Heart left ventricle (tissue), 16 donors: ENCODE data around the gene PCNX3. TPM values are rescaled to one million over a fixed set of nuclear protein-coding genes. Genes with fewer than 3 reads are reported as not detected.

Source experiments
- ATAC-seq, 4 donors: fragments of 200-7000 bp; cut with Tn5 transposase; one replicate each; pipeline ENCODE4 v1.9.1; 2020 to 2022; ENCODE audit warnings: moderate library complexity in 4 of 4, mild to moderate bottlenecking in 3 of 4, moderate number of reproducible peaks in 1 of 4
- DNase-seq, 5 donors: peaks; one replicate each; pipeline ENCODE4 v3.0.0-alpha.2; 2020
- H3K27ac ChIP-seq, 12 donors: fragments of 200-600 bp; sonication (generic) in 4 of 12; one replicate each; pipeline versions ENCODE4 v1.5.0 to v1.8.0; 2016 to 2022; ENCODE audit warnings: mild to moderate bottlenecking in 2 of 12
- H3K27me3 ChIP-seq, 9 donors: fragments of 200-600 bp; sonication (generic) in 2 of 9; one replicate each; pipeline versions ENCODE4 v1.5.1 to v1.8.0; 2016 to 2022; ENCODE audit warnings: mild to moderate bottlenecking in 3 of 9
- H3K36me3 ChIP-seq, 9 donors: fragments of 200-600 bp; sonication (generic) in 2 of 9; one replicate each; pipeline versions ENCODE4 v1.5.0 to v1.8.0; 2018 to 2022; ENCODE audit warnings: mild to moderate bottlenecking in 2 of 9
- H3K4me1 ChIP-seq, 12 donors: fragments of 200-600 bp; sonication (generic) in 4 of 12; one replicate each; pipeline versions ENCODE4 v1.5.0 to v1.8.0; 2016 to 2022; ENCODE audit warnings: mild to moderate bottlenecking in 3 of 12
- H3K4me3 ChIP-seq, 12 donors: fragments of 200-600 bp; sonication (generic) in 4 of 12; one replicate each; pipeline versions ENCODE4 v1.5.0 to v1.8.0; 2017 to 2022; ENCODE audit warnings: mild to moderate bottlenecking in 9 of 12, moderate library complexity in 4 of 12
- H3K9me3 ChIP-seq, 12 donors: fragments of 200-600 bp; sonication (generic) in 4 of 12; one replicate each; pipeline versions ENCODE4 v1.5.0 to v1.8.0; 2016 to 2022; ENCODE audit warnings: mild to moderate bottlenecking in 1 of 12
- POLR2A ChIP-seq, 2 donors: fragments of 450-650 bp; IDR thresholded peaks; one replicate each; pipeline ENCODE4 v1.6.1; 2017; ENCODE audit warnings: antibody characterized with exemption in 2 of 2, mild to moderate bottlenecking in 2 of 2, moderate library complexity in 2 of 2
- WGBS, 4 donors: extraction: QIAGEN DNeasy Blood & Tissue Kit in 2 of 4; methylation state at CpG; one replicate each; pipeline versions ENCODE4 v1.1.5 to v1.1.7; 2013 to 2018; 5-methylcytosine and 5-hydroxymethylcytosine counted together
- intact Hi-C, 10 donors: fragments of 100-400 bp; cut with DNase I; formaldehyde crosslinking; loops; one replicate each; pipeline versions ENCODE4 v1.11.1 to v1.14.2; 2022
- polyA plus RNA-seq, 2 donors: library from polyadenylated mRNA; stranded (reverse); fragments of 200-250 nt; gene quantifications; one replicate each; pipeline ENCODE4 v1.2.3, GENCODE V29; 2013
- total RNA-seq, 9 donors: library from RNA; depleted of rRNA in 2 of 9; stranded (reverse); fragments of >200 nt in 2 of 9; fragmentation: NEBNext Ultra II Directional in 3 of 9; extraction: Animal tissue kit (Norgen Biotek cat#: 25700) in 3 of 9; gene quantifications; one replicate each; pipeline versions ENCODE4 v1.1.0 to v1.2.4, GENCODE V29; 2016 to 2023
- TF ChIP-seq, protein P1 (sequence below), 12 donors: fragments of 200-600 bp; sonication (generic) in 4 of 12; IDR thresholded peaks; one replicate each; pipeline versions ENCODE4 v1.5.0 to v1.8.0; 2018 to 2022; ENCODE audit warnings: antibody characterized with exemption in 12 of 12, mild to moderate bottlenecking in 5 of 12
- donor health status: ischemic (EF 13 %, LVEDD 7.1; RV severe dilation, severe dysfunction).
- donor health status: healthy with polysubstance abuse.
- donor health status: DM: no; HTN: yes; CAD: no.
- donor health status: DM: no; HTN: no; CAD: no.
- donor health status: ischemic (EF 25% LVEDD 6.9; RV normal size, moderate dysfunction).
- donor health status: ischemic (EF 25% LVEDD 5.7; RV mildly dilated, moderate dysfunction).
- donor health status: healthy.
- donor health status: DM: yes; HTN: yes; CAD: no.
- donor health status: ischemic (EF 35%, LVEDD 5.7; RV mildly dilated, moderate dysfunction).
- donor health status: nonischemic (EF 11% LVEDD 7.7; RV severe dilation, severe dysfunction).
- donor health status: DM: yes; HTN: yes; CAD: no.
- donor health status: PGD.
- donor health status: ischemic (EF 29% LVEDD 5.4; RV normal size, mild dysfunction).
- donor health status: nonischemic (EF 23%, LVEDD 6.1; RV moderate dilation, normal function).

Gene PCNX3
- total and polyA plus RNA-seq, 11 donors, result 7.1 to 23.4 (median 14.4) TPM

DNA sequence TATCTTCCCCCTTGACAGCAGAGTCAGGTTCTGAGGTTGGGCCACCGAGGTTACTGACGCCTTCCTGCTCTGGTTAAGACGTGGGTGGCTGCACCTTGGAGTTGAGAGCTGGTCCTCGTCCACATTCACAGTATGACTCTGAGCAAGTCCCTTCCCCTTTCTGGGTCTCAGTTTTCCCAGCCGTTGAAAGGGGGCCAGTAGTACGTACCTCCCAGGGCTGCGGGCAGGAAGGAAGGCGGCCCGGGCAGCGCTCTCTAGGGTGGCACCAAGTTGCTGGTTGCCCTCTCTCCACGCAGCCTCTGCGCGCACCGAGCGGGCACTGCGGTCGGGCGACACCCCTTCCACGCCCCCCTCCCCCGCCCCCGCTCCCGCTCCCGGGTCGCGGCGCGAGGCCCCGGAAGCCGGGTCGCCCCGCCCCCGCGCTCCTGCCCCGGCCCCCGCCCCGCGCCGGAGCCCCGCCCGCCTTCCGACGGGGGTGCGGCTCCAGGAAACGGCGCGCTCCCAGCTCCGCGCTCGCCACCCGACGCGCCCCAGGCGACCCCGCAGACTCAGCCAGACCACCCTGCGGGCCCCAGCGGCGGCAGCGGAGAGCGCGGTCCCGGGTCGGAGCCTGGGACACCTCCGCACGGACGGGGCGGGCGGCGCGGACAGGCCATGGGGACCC lies 39.9 kb upstream of the PCNX3 start, which contains the start of gene EHBP1L1:
Gene EHBP1L1, plus strand, starts transcription at position 486 of the 664 bp plus-strand sequence. CDS start 250 bp downstream, outside the sequence.
- Histone ChIP-seq H3K27ac (peak within 1 kb of the TSS; percentile 89 to 99 (median 96)), H3K9me3 (no peaks in the 10 kb centered on the region), H3K36me3 (peaks cover 0 to 28% (median 16%) of the 10 kb centered on the region in 9 donors), H3K27me3 (no peaks in the 10 kb centered on the region), H3K4me3 (peak within 1 kb of the TSS; percentile 28 to 96 (median 79)), H3K4me1 (peaks cover 17 to 77% (median 63%) of the 10 kb centered on the region in 12 donors)
- 2 to 8% (median 2%) methylated on average over 17 to 69 of the region's 69 CpGs for WGBS, 4 donors
- intact Hi-C loops, result loop anchor here in 6 of 10 donors (2.0 to 5.0 kb wide), 6 partner anchors 13 to 39 kb away; partner anchors contain the start of genes MAP3K11 (in 4 of the 6) and PCNX3 (in 1 of the 6)
- TF ChIP-seq POLR2A (IDR thresholded peaks at IDR 0.05), result peak in 1 of 2 donors; percentile 38
- TF ChIP-seq, protein P1, sequence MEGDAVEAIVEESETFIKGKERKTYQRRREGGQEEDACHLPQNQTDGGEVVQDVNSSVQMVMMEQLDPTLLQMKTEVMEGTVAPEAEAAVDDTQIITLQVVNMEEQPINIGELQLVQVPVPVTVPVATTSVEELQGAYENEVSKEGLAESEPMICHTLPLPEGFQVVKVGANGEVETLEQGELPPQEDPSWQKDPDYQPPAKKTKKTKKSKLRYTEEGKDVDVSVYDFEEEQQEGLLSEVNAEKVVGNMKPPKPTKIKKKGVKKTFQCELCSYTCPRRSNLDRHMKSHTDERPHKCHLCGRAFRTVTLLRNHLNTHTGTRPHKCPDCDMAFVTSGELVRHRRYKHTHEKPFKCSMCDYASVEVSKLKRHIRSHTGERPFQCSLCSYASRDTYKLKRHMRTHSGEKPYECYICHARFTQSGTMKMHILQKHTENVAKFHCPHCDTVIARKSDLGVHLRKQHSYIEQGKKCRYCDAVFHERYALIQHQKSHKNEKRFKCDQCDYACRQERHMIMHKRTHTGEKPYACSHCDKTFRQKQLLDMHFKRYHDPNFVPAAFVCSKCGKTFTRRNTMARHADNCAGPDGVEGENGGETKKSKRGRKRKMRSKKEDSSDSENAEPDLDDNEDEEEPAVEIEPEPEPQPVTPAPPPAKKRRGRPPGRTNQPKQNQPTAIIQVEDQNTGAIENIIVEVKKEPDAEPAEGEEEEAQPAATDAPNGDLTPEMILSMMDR (IDR thresholded peaks at IDR 0.05), result no peak
- peak in 3 of 4 donors; percentile 1 to 32 (median 12) for ATAC-seq
- peak; percentile 81 to 92 (median 84) for DNase-seq

DNA sequence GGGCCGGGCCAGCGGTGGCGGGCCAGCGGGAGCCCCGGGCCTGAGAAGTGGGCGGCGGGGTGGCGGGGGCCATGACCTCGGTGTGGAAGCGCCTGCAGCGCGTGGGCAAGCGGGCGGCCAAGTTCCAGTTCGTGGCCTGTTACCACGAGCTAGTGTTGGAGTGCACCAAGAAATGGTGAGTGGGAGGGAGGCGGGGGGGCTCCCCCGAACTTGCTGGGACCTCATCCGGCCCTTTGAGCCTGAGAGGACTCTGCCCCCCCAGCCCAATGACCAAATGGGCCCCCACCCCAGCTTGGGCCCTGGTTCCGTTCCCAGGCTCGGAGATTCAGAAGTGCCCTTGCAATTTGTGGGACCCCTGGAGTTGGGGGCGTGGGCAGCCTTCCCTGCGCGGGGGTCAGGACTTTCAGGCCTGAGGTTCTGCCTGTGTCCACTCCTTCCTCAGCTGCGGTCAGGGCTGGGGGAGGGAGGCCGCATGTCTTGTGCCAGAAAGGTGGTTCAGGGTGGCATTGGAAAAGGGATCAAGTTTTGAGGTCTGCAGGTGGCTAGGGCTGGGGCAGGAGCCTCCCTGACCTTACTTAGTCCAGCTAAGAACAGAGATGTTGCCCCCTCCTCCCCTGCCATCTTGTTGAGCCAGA lies 39.2 kb upstream of the PCNX3 start:
- H3K27ac ChIP-seq, result peak overlapping the region; percentile 89 to 99 (median 96)
- H3K4me1 ChIP-seq, result peaks cover 13 to 71% (median 56%) of the 10 kb centered on the region in 12 donors
- no peaks in the 10 kb centered on the region for H3K9me3 ChIP-seq
- peaks cover 0 to 34% (median 22%) of the 10 kb centered on the region in 9 donors for H3K36me3 ChIP-seq
- TF ChIP-seq, protein P1 (IDR thresholded peaks at IDR 0.05), result no peak
- no peak for TF ChIP-seq POLR2A (IDR thresholded peaks at IDR 0.05)
- DNase-seq (peak in 3 of 5 donors; percentile 45 to 60 (median 53)), ATAC-seq (no peak)
- H3K4me3 ChIP-seq, result peak overlapping the region; percentile 28 to 96 (median 79)
- WGBS, 4 donors, result 4 to 26% (median 13%) methylated on average over 9 to 26 of the region's 26 CpGs
- intact Hi-C loops, result loop anchor here in 5 of 10 donors (2.0 to 5.0 kb wide), 4 partner anchors 14 to 36 kb away; partner anchors contain the start of gene MAP3K11 (in 3 of the 5)
- no peaks in the 10 kb centered on the region for H3K27me3 ChIP-seq

DNA sequence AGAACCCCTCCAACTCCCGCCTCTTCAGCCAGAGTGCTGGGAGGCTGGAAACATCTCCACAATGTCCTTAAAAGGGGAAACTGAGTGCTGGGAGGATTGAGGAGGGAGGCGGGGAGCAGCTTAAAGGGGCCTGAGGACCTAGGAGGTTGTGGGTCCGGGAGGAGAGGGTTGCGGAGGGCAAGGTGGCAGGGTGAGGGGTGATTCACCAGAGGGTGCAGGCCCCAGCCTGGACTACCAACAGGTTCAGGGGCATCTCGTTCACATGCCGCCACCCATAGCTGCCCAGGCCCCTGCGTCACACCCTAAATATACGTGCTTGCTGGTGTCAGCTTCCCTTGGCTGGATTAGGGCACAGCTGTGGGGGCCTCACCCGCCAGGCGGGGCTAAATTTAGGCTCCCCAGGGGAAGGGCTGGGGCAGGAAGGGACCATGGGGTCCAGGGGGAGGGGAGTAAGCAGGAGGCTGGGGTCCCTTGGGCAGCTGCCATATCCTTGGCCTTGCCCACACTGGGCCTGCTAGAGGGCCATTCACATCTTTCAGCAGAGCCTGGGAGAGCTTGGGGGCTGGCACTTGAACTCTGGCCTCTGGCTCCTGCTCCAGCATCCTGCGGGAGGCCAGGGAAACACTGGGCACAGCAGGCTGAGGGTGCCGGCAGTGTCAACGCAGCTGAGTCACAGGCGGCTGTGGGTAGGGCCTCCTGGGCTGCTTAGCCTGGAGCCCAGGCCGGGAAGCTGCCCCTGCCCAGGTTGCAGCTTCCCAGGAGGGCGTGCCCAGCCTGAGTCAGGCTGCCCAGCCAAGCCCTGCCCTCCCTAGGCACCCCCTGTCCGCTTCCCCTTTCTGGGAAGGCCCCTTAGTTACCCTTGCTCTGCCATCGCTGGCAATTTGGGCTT lies 38.5 kb upstream of the PCNX3 start:
- Histone ChIP-seq H3K27me3 (no peaks in the 10 kb centered on the region), H3K36me3 (peaks cover 0 to 42% (median 30%) of the 10 kb centered on the region in 9 donors), H3K27ac (peak overlapping the region; percentile 89 to 99 (median 96)), H3K4me1 (peaks cover 9 to 63% (median 49%) of the 10 kb centered on the region in 12 donors), H3K4me3 (peak overlapping the region; percentile 28 to 96 (median 79)), H3K9me3 (no peaks in the 10 kb centered on the region)
- WGBS, 4 donors, result 22 to 42% (median 33%) methylated on average over 12 to 18 of the region's 18 CpGs
- peak; percentile 76 to 88 (median 82) for DNase-seq
- peak; percentile 23 to 63 (median 48) for ATAC-seq
- intact Hi-C loops, result loop anchor here in 5 of 10 donors (2.0 to 5.0 kb wide), 4 partner anchors 14 to 35 kb away; partner anchors contain the start of gene MAP3K11 (in 3 of the 5)
- TF ChIP-seq, protein P1 (IDR thresholded peaks at IDR 0.05), result no peak
- peak in 1 of 2 donors; percentile 46 for TF ChIP-seq POLR2A (IDR thresholded peaks at IDR 0.05)
